GM10847 (cell line): Measurements from ENCODE around the gene BAIAP2L1.

ENCODE experiments used
- POLR2A ChIP-seq: IDR thresholded peaks from 2 replicates; pipeline ENCODE4 v1.6.1; 2011; ENCODE audit not compliant: insufficient read length; ENCODE audit errors: extremely low read depth

BAIAP2L1 gene

DNA sequence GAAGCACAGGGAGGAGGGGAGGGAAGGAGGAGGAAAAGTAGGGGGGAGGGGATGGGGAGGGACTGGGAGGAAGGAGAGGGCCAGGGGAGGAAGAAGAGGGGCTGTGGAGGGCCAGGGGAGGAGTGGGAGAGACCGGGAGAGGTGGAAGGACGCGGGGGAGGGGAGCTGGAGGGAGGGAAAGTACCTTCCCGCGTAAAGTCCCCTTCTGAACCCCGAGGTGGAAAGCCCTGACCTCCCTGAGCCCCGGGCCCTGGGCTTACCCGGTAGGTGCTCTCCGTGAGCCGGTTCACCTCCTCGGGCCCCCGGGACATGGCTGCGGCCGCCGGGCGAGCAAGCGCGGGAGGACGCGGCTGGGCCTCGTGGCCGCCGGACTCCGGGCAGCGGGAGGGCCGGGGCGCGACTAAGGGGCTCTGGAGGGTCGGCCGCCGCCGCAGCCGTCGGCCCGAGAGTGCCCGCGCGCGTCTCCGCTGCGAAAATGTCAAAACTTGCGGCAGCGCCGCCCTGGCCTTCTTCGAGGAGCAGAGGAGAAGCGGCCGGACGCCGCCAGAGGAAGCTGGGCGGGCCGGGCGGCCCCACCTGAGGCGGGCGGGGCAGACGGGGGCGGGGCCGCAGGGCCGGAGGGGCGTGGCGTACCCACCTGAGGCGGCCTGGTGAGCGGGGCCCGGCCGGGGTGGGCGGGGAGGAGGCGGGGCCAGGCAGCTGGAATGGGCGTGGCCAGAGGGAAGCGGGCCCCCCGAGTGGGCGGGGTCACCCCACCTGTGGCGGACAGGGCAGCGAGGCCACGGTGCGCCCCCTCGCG, at the start of gene BAIAP2L1:
BAIAP2L1 (minus strand) TSS at position 549 of the 799 bp plus-strand sequence; CDS start at position 311, 238 bp downstream.
- no peak for TF ChIP-seq POLR2A

DNA sequence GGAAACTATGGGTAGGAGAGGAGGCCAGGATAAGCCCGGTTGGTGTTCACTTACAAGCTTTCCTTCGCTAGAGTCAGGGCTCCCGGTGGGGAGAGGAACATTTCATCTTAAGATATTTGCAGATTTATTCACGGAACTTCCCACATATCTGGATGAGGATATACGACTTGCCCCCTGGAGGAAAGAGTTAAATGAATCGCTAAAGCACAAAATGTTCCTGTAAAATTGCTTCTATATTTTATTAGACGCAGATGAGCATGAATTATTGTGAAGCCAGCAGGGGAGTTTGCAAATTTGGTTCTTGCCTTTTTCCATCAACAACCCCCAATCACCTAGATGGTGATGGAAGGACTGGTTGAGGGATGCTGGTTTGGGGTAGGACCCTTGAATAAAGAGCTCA, 47.9 kb upstream of the BAIAP2L1 start:
- TF ChIP-seq POLR2A, result no peak

DNA sequence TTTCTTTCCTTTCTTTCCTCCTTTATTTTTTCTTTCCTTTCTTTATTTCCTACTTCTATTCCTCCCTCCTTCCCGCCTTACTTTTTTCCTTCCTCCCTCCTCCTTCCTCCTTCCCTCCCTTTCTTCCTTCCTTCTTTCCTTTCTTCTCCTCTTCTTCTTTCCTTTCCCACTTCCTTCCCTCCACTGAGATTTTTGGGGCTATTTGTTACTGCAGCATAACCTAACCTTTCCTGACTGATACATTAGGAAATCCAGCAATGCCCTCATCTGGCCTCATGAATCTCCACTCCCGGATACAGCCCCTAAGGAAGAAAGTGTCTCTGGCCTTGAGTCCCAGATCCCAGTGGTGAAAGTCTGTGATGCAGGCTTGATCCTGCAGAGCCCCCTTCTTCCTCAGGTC, 38.6 kb upstream of the BAIAP2L1 start:
- no peak for TF ChIP-seq POLR2A

DNA sequence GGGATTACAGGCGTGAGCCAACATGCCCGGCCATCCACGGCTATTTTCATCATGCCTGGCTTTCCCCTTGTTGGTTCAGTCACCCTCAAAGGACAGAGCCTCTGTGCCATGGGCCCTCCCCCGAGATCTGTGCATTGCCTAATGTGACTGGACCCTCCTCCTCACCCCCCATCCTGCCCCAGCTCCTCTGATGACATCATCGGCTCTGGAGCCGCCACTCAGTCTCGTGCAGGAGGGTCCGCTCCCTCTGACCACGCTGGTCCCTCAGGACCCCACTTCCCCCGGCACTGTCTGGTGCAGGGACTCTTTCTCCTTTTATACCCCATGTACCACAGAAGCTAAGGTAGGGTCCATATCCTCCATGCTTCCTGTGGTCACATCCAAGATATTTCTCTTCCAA, 33.2 kb upstream of the BAIAP2L1 start:
- no peak for TF ChIP-seq POLR2A

- TF ChIP-seq POLR2A, result no peak
Measured at GRCh38 chr7:98429799-98430198, 28.9 kb upstream of the BAIAP2L1 start.

GRCh38 chr7:98423043-98423442, 22.2 kb upstream of the BAIAP2L1 start:
- TF ChIP-seq POLR2A, result no peak

GRCh38 chr7:98420966-98421612, 20.2 kb upstream of the BAIAP2L1 start:
- TF ChIP-seq POLR2A, result no peak

DNA sequence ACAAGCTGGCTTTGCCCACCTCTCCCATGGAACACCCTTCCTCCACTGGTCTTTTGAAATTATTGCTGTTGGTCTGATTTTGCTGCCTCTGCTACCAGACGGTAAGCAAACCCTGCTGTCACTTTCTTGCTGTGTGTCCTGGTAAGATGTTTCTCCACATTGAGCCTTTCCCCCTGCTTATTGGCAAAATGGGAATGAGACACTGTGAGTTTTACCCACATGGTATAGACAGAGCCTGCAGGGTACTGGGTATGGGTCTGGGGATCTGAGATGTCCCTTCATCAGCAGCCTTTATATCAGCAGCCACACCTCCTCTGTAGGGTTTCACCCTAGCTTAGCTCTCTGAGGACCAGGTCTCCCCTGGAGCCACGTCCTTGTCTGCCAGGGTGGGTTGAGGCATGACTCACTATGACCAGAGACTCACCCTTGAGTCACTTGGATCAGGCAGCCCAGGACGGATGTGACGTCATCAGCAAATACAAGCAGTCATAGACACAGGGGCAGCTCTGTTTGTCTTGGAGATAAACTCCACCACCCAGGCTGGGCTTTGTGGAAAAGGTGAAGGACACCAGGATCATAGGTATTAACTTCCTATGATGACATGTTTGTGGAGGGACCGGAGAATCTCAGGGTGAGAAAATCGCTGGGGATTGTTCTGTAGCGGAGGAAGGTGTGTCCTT, 17.9 kb upstream of the BAIAP2L1 start:
- no peak for TF ChIP-seq POLR2A

DNA sequence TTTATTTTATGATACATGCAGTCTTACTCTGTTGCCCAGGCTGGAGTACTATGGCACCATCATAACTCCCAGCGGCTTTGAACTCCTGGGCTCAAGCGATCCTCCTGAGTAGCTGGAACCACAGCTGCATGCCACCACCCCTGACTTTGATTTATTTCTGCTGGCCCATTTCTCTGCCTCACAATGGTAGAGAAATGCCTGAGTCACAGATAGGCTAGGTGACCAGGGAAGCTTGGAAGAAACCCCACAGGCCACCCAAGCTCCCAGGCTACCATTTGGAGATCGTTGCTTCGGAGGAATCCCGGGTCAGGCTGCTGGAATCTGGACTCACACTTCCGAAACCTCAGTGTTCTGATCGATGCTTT, 17.4 kb upstream of the BAIAP2L1 start:
- TF ChIP-seq POLR2A, result no peak

- no peak for TF ChIP-seq POLR2A
Measured at GRCh38 chr7:98414205-98414900, 13.5 kb upstream of the BAIAP2L1 start.

DNA sequence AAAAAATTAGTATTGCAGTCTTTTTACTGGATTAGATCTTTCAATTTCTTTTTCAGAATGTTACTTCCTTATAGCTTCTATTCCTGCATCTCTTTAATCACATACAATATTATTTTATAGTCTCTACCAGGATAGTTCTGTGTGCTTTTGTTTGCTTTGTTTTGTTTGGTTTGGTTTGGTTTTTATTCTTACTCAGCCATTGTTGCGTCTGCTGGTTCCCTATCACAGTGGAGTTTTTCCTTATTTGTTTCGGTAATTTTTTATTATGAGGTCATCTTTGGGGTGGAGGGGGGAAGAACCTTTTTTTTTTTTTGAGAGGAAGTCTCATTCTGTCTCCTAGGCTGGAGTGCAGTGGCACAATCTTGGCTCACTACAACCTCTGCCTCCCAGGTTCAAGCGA, 9.0 kb upstream of the BAIAP2L1 start:
- TF ChIP-seq POLR2A, result no peak

DNA sequence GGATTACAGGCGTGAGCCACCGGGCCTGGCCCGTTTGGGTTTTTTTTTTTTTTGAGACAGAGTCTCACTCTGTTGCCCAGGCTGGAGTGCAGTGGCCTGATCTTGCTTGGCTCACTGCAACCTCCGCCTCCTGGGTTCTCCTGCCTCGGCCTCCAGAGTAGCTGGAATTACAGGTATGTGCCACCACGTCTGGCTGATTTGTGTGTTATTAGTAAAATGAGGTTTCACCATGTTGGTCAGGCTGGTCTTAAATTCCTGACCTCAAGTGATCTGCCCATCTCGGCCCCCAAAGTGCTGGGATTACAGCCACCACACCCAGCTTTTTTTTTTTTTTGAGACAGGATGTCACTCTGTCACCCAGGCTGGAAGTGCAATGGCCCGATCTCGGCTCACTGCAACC, 5.9 kb upstream of the BAIAP2L1 start:
- no peak for TF ChIP-seq POLR2A

DNA sequence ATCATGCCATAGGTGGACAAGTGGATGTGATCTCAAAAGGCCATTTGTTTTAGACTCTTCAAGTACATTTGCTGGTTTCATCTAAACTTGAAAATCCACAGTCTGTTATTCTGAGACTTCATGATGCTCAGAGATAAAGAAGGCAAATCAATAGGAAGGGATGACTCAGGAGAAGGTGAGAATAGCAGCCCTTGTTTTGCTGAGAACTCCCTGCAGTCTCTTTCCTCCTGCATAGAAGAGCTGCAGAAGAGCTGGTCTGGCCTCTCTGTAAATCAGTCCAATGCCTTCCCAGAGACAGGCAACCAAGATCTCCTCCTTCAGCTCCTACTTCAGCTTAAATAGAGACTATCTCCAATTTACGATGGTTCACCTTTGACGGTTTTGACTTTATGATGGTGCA, 4.0 kb upstream of the BAIAP2L1 start:
- TF ChIP-seq POLR2A, result no peak

DNA sequence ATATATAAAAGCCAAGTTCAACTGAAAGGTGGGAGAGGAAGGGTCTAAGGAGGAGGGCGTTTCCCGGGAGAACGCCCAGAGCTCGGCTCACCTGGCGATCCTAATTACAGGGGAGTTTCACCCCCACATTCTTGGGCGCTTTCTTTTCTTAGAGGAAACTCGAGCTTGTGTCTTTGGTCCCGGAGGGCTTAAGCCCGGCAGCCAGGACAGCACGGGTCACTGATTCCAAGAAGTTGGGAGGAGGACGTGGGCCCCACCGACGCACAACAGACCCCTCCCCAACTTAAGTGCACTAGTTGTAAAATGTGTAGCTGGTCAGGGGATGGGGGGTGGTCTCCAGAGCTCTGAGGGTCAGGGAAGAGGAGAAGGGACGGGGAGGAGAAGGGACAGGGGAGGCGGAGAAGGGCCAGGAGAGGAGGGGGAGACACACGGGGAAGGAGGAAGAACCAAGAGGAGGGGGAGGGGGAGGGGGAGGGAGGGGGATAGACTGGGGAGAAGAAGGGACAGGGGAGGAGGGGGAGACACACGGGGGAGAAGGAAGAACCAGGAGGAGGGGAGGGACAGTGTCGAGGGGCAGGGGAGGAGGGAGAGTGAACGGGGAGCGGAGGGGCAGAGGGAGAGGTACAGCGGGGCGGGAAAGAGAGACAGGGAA, 874 bp downstream of the BAIAP2L1 start:
- TF ChIP-seq POLR2A, result no peak

DNA sequence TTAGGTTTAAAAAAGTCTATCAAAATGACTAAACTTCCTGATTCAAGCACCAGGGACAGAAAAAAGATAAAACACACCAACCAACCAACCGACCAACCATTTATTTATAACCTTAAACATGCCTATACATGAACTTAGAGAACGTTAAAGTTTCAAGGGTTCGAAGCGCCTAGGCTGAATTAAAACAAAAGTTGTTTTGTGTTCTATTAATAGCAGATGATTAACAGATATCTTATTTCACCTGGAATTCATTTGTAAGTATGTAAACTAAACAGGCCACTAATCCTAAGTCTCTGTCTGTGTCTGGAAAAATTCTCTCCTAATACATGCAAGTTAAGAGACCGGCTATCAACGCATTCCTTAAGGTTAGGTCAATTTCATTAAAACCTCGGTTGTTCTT, 1.4 kb downstream of the BAIAP2L1 start:
- TF ChIP-seq POLR2A, result no peak
